HepG2 (cell line): ENCODE measurements around the gene BABAM1. TPM values are rescaled to one million over a fixed set of nuclear protein-coding genes. Genes with fewer than 3 reads are reported as not detected.

ENCODE experiments used
- CHD4 ChIP-seq: fragments of 200-600 bp; sonication (generic); IDR thresholded peaks from 2 replicates; pipeline ENCODE4 v1.7.0; 2017; ENCODE audit warnings: mild to moderate bottlenecking, low read length, borderline replicate concordance
- HNF1A ChIP-seq, 2 experiments: sonication (generic) in 1 of 2; formaldehyde crosslinking in 1 of 2; IDR thresholded peaks; 2 replicates each; pipeline versions ENCODE4 v1.4.0 to v1.6.1; 2016 to 2020; ENCODE audit warnings: borderline replicate concordance in 1 of 2, low read depth in 1 of 2, mild to moderate bottlenecking in 1 of 2, missing genetic modification reagents in 1 of 2
- MEF2D ChIP-seq: sonication (generic); formaldehyde crosslinking; IDR thresholded peaks from 2 replicates; pipeline ENCODE4 v1.5.1; 2020; ENCODE audit warnings: mild to moderate bottlenecking, missing genetic modification reagents
- NR2C2 ChIP-seq: sonication (generic); formaldehyde crosslinking; IDR thresholded peaks from 2 replicates; pipeline ENCODE4 v1.4.0; 2020; ENCODE audit warnings: missing genetic modification reagents, mild to moderate bottlenecking, moderate library complexity, borderline replicate concordance
- SALL2 ChIP-seq: sonication (generic); formaldehyde crosslinking; IDR thresholded peaks from 2 replicates; pipeline ENCODE4 v1.8.1; 2023; ENCODE audit warnings: mild to moderate bottlenecking, missing genetic modification reagents, inconsistent platforms
- SP5 ChIP-seq: IDR thresholded peaks from 2 replicates; pipeline ENCODE4 v1.6.1; 2016; ENCODE audit warnings: low read depth, borderline replicate concordance
- ZBTB42 ChIP-seq: sonication (generic); formaldehyde crosslinking; IDR thresholded peaks from 2 replicates; pipeline ENCODE4 v1.5.0; 2020; ENCODE audit warnings: mild to moderate bottlenecking, missing genetic modification reagents
- ZNF263 ChIP-seq: sonication (generic); formaldehyde crosslinking; IDR thresholded peaks from 2 replicates; pipeline ENCODE4 v1.4.0; 2020; ENCODE audit warnings: missing genetic modification reagents
- ZNF281 ChIP-seq: sonication (generic); formaldehyde crosslinking; IDR thresholded peaks from 2 replicates; pipeline ENCODE4 v1.4.0; 2020; ENCODE audit warnings: missing genetic modification reagents, borderline replicate concordance
- ZNF329 ChIP-seq: sonication (generic); formaldehyde crosslinking; IDR thresholded peaks from 2 replicates; pipeline ENCODE4 v1.9.0; 2021; ENCODE audit warnings: low read depth, mild to moderate bottlenecking, missing genetic modification reagents
- ZSCAN25 ChIP-seq: sonication (generic); formaldehyde crosslinking; IDR thresholded peaks from 2 replicates; pipeline ENCODE4 v1.8.0; 2022; ENCODE audit warnings: mild to moderate bottlenecking, missing genetic modification reagents
- polyA plus RNA-seq, 8 experiments: library from polyadenylated mRNA; depleted of rRNA in 3 of 8; stranded (reverse) in 7 of 8; unstranded in 1 of 8; fragments of >200 nt; fragmentation: Illumina TruSeq in 4 of 8; extraction: Trizol in 4 of 8; gene quantifications; 2 replicates each; pipeline versions ENCODE4 v1.2.1 to v1.2.3, GENCODE V29; 2011 to 2016; ENCODE audit warnings: low read depth in 4 of 8, missing spikeins in 1 of 8, mixed read lengths in 1 of 8; ENCODE audit not compliant: insufficient read depth in 1 of 8
- total RNA-seq, 5 experiments: library from RNA; depleted of rRNA; stranded (reverse); fragments of >200 nt; fragmentation: Illumina TruSeq; extraction: Trizol; gene quantifications; 2 replicates each; pipeline ENCODE4 v1.2.3, GENCODE V29; 2016; ENCODE audit warnings: low read depth in 1 of 5
- TF ChIP-seq, protein P1 (sequence below): sonication (generic); formaldehyde crosslinking; IDR thresholded peaks from 2 replicates; pipeline ENCODE4 v1.5.1; 2020; ENCODE audit warnings: missing genetic modification reagents, mild to moderate bottlenecking, borderline replicate concordance
- TF ChIP-seq, protein P2 (sequence below): sonication (generic); formaldehyde crosslinking; IDR thresholded peaks from 2 replicates; pipeline ENCODE4 v1.4.0; 2020; ENCODE audit warnings: missing genetic modification reagents

Gene BABAM1
- total and polyA plus RNA-seq, 2 of the 13 experiments (the other 11 are each of a cell fraction or from before 2014, with no cell fraction given): 70.0 to 82.0 TPM

DNA sequence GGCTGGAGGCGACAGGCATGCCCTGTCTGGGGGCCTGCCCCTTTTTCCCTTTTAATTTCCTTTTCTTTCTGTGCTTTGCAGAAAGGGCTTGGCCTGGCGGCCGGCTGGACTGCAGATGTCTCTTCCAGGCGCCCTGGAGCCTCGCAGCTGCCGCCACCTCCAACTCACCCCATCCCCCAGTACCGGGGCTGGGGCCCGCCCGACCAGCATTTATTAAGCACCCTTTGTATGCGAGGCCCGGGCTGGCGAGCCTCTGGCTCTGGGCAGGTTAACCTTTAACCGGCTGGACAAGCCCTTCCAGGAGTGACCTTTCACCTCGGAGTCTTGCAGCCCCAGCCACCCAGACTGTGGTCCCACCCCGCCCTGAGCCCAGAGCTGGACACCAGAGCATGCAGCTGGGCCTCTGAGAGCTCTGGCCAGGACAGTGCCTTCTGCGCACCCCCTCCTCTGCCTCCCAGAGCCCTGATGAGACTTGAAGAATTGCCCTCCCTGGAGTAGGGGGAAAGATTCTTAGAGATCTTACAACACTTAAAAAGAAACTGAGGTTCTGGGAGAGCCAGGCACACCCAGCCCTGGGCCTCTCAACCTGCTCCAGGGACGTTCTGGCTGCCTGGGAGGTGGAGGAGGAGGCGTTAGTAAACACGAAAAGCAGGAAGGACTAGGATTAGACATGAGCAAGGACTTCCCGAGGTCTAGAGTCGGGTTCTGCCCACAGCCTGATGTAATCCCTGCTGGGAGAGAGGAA lies 20.4 kb upstream of the BABAM1 start (continued):
- TF ChIP-seq ZNF281 (CRISPR knock-in tag) (peak; percentile 35; the same call in 1 of the 2 replicates), ZBTB42 (CRISPR knock-in tag) (0 out of 2 replicates have a peak, but pooled peaks have one; percentile 11), MEF2D (CRISPR knock-in tag) (no peak; the same call in 1 of the 2 replicates), ZNF329 (CRISPR knock-in tag) (0 out of 2 replicates have a peak, but pooled peaks have one; percentile 63), ZNF263 (CRISPR knock-in tag) (peak; percentile 14; the same call in 1 of the 2 replicates), CHD4 (peak; percentile 98; the same call in 1 of the 2 replicates), SP5 (CRISPR knock-in tag) (0 out of 2 replicates have a peak, but pooled peaks have one; percentile 12), NR2C2 (CRISPR knock-in tag) (peak; percentile 92), ZSCAN25 (CRISPR knock-in tag) (0 out of 2 replicates have a peak, but pooled peaks have one; percentile 20), SALL2 (0 out of 2 replicates have a peak, but pooled peaks have one; percentile 36), HNF1A (IDR thresholded peaks at IDR 0.05; ENCODE audit: low read depth) (peak; percentile 69; the same call in 1 of the 2 replicates), HNF1A (CRISPR knock-in tag; IDR thresholded peaks at IDR 0.05; ENCODE audit: borderline replicate concordance) (peak; percentile 91; the same call in 1 of the 2 replicates)
- TF ChIP-seq, protein P1, sequence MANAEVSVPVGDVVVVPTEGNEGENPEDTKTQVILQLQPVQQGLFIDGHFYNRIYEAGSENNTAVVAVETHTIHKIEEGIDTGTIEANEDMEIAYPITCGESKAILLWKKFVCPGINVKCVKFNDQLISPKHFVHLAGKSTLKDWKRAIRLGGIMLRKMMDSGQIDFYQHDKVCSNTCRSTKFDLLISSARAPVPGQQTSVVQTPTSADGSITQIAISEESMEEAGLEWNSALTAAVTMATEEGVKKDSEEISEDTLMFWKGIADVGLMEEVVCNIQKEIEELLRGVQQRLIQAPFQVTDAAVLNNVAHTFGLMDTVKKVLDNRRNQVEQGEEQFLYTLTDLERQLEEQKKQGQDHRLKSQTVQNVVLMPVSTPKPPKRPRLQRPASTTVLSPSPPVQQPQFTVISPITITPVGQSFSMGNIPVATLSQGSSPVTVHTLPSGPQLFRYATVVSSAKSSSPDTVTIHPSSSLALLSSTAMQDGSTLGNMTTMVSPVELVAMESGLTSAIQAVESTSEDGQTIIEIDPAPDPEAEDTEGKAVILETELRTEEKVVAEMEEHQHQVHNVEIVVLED: peak; percentile 12; the same call in 1 of the 2 replicates
- TF ChIP-seq, protein P2, sequence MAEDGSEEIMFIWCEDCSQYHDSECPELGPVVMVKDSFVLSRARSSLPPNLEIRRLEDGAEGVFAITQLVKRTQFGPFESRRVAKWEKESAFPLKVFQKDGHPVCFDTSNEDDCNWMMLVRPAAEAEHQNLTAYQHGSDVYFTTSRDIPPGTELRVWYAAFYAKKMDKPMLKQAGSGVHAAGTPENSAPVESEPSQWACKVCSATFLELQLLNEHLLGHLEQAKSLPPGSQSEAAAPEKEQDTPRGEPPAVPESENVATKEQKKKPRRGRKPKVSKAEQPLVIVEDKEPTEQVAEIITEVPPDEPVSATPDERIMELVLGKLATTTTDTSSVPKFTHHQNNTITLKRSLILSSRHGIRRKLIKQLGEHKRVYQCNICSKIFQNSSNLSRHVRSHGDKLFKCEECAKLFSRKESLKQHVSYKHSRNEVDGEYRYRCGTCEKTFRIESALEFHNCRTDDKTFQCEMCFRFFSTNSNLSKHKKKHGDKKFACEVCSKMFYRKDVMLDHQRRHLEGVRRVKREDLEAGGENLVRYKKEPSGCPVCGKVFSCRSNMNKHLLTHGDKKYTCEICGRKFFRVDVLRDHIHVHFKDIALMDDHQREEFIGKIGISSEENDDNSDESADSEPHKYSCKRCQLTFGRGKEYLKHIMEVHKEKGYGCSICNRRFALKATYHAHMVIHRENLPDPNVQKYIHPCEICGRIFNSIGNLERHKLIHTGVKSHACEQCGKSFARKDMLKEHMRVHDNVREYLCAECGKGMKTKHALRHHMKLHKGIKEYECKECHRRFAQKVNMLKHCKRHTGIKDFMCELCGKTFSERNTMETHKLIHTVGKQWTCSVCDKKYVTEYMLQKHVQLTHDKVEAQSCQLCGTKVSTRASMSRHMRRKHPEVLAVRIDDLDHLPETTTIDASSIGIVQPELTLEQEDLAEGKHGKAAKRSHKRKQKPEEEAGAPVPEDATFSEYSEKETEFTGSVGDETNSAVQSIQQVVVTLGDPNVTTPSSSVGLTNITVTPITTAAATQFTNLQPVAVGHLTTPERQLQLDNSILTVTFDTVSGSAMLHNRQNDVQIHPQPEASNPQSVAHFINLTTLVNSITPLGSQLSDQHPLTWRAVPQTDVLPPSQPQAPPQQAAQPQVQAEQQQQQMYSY: 0 out of 2 replicates have a peak, but pooled peaks have one; percentile 79
